ENCODE data around the gene ZNHIT1. TPM values are rescaled to one million over a fixed set of nuclear protein-coding genes. Genes with fewer than 3 reads are reported as not detected.

The ZNHIT1 gene
- polyA plus RNA-seq, 1 donor (not counting 4 experiments of a cell fraction or from before 2014, with no cell fraction given): 46.4 TPM

GRCh38 chr7:101232141-101232850 lies 14.3 kb downstream of the ZNHIT1 start:
- dilution Hi-C loops (cut with MboI; ENCODE audit: extremely low pct_ligation_motif_present, low sequenced_read_pairs): no loop called here

GRCh38 chr7:101233907-101234547 lies 16.1 kb downstream of the ZNHIT1 start:
- no peak for FAIRE-seq
- dilution Hi-C loops (cut with MboI; ENCODE audit: extremely low pct_ligation_motif_present, low sequenced_read_pairs): no loop called here

More at GRCh38 chr7:101232141-101232850, 14.3 kb downstream of the ZNHIT1 start:
- H3K4me3 ChIP-seq (ENCODE audit: control insufficient read depth in 2 of 3, extremely low read depth in 1 of 3, insufficient read depth in 2 of 3, low read depth in 1 of 3, low read length in 3 of 3): peak overlapping the region; percentile 31 to 67 (median 62)
- no peaks in the 10 kb centered on the region for H3K9me3 ChIP-seq (ENCODE audit: control insufficient read depth, low read depth, low read length)
- no peaks in the 10 kb centered on the region for H4K20me1 ChIP-seq (ENCODE audit: control insufficient read depth, extremely low read depth, insufficient read depth, low read length)
- FAIRE-seq (no peak), DNase-seq (ENCODE audit: low read depth, low spot score) (no peak)
- H3K9me1 ChIP-seq (ENCODE audit: control insufficient read depth, extremely low read depth, insufficient read depth, low read length): no peaks in the 10 kb centered on the region
- H3K27ac ChIP-seq (ENCODE audit: control insufficient read depth, insufficient read depth, low read length): peak overlapping the region; percentile 36
- peak overlapping the region; percentile 83 for H3K4me2 ChIP-seq (ENCODE audit: control insufficient read depth, extremely low read depth, insufficient read depth, low read depth, low read length)
- no peaks in the 10 kb centered on the region for H3K79me2 ChIP-seq (ENCODE audit: control insufficient read depth, insufficient read depth, low read length)
- peak overlapping the region; percentile 70 for H3K9ac ChIP-seq (ENCODE audit: control insufficient read depth, extremely low read depth, insufficient read depth, low read length)
- H3K4me1 ChIP-seq (ENCODE audit: control insufficient read depth, extremely low read depth, insufficient read depth, low read length): peaks cover 8% of the 10 kb centered on the region
- peak overlapping the region; percentile 49 for H2AFZ ChIP-seq (ENCODE audit: control insufficient read depth, low read length)
- H3K36me3 ChIP-seq (ENCODE audit: control insufficient read depth in 2 of 2, extremely low read depth in 1 of 2, insufficient read depth in 2 of 2, low read length in 2 of 2): peaks cover 0 to 11% of the 10 kb centered on the region in 2 experiments
- no peaks in the 10 kb centered on the region for H3K27me3 ChIP-seq (ENCODE audit: control insufficient read depth, extremely low read depth, insufficient read depth, low read length)
- TF ChIP-seq, protein P1, sequence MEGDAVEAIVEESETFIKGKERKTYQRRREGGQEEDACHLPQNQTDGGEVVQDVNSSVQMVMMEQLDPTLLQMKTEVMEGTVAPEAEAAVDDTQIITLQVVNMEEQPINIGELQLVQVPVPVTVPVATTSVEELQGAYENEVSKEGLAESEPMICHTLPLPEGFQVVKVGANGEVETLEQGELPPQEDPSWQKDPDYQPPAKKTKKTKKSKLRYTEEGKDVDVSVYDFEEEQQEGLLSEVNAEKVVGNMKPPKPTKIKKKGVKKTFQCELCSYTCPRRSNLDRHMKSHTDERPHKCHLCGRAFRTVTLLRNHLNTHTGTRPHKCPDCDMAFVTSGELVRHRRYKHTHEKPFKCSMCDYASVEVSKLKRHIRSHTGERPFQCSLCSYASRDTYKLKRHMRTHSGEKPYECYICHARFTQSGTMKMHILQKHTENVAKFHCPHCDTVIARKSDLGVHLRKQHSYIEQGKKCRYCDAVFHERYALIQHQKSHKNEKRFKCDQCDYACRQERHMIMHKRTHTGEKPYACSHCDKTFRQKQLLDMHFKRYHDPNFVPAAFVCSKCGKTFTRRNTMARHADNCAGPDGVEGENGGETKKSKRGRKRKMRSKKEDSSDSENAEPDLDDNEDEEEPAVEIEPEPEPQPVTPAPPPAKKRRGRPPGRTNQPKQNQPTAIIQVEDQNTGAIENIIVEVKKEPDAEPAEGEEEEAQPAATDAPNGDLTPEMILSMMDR (optimal IDR thresholded peaks at IDR 0.05 in 1 of 3, IDR thresholded peaks at IDR 0.05 in 1 of 3, conservative IDR thresholded peaks at IDR 0.05 in 1 of 3; ENCODE audit: extremely low read depth in 1 of 3, insufficient read depth in 2 of 3, low read length in 3 of 3): no peak
- TF ChIP-seq EZH2 (IDR thresholded peaks at IDR 0.05; ENCODE audit: low read length): no peak

More at GRCh38 chr7:101233907-101234547, 16.1 kb downstream of the ZNHIT1 start:
- Histone ChIP-seq H3K27me3 (ENCODE audit: control insufficient read depth, extremely low read depth, insufficient read depth, low read length) (no peaks in the 10 kb centered on the region), H4K20me1 (ENCODE audit: control insufficient read depth, extremely low read depth, insufficient read depth, low read length) (no peaks in the 10 kb centered on the region), H3K4me3 (ENCODE audit: control insufficient read depth in 2 of 3, extremely low read depth in 1 of 3, insufficient read depth in 2 of 3, low read depth in 1 of 3, low read length in 3 of 3) (no peak overlapping the region), H3K36me3 (ENCODE audit: control insufficient read depth in 2 of 2, extremely low read depth in 1 of 2, insufficient read depth in 2 of 2, low read length in 2 of 2) (peaks cover 4 to 14% of the 10 kb centered on the region in 2 experiments), H3K27ac (ENCODE audit: control insufficient read depth, insufficient read depth, low read length) (no peak overlapping the region), H2AFZ (ENCODE audit: control insufficient read depth, low read length) (no peak overlapping the region), H3K79me2 (ENCODE audit: control insufficient read depth, insufficient read depth, low read length) (no peaks in the 10 kb centered on the region), H3K4me1 (ENCODE audit: control insufficient read depth, extremely low read depth, insufficient read depth, low read length) (peaks cover 8% of the 10 kb centered on the region), H3K9me3 (ENCODE audit: control insufficient read depth, low read depth, low read length) (no peaks in the 10 kb centered on the region), H3K9me1 (ENCODE audit: control insufficient read depth, extremely low read depth, insufficient read depth, low read length) (no peaks in the 10 kb centered on the region), H3K4me2 (ENCODE audit: control insufficient read depth, extremely low read depth, insufficient read depth, low read depth, low read length) (no peak overlapping the region), H3K9ac (ENCODE audit: control insufficient read depth, extremely low read depth, insufficient read depth, low read length) (no peak overlapping the region)
- TF ChIP-seq, protein P1 (optimal IDR thresholded peaks at IDR 0.05 in 1 of 3, IDR thresholded peaks at IDR 0.05 in 1 of 3, conservative IDR thresholded peaks at IDR 0.05 in 1 of 3; ENCODE audit: extremely low read depth in 1 of 3, insufficient read depth in 2 of 3, low read length in 3 of 3): no peak
- TF ChIP-seq EZH2 (IDR thresholded peaks at IDR 0.05; ENCODE audit: low read length): no peak
- DNase-seq (ENCODE audit: low read depth, low spot score): no peak
